GM18519 (cell line): ENCODE results near the gene RNF138.
"Not testable (repeated sequence)": the region's sequence is repeated elsewhere in the genome, so short reads cannot be mapped to it uniquely, and the experiment has no call there.

Experiments used
- ATAC-seq: cut with Tn5 transposase; IDR thresholded peaks from one replicate; pipeline ENCODE4 v1.9.1; 2021; ENCODE audit warnings: mild to moderate bottlenecking, moderate library complexity; ENCODE audit not compliant: unreplicated experiment, low FRiP score

Gene RNF138

GRCh38 chr18:32091724-32092421 is at the start of gene RNF138:
TSS of gene RNF138 (plus strand) at chr18:32091874. CDS start at chr18:32092777, 903 bp downstream.
- peak; percentile 52 for ATAC-seq

GRCh38 chr18:32042337-32042736 is 49.3 kb upstream of the RNF138 start:
- no peak for ATAC-seq

GRCh38 chr18:32048507-32049091 is 43.1 kb upstream of the RNF138 start:
- no peak for ATAC-seq

GRCh38 chr18:32049393-32050171 is 42.1 kb upstream of the RNF138 start:
- no peak for ATAC-seq

GRCh38 chr18:32056613-32057358 is 34.9 kb upstream of the RNF138 start:
- no peak for ATAC-seq

GRCh38 chr18:32057624-32058165 is 34.0 kb upstream of the RNF138 start:
- no peak for ATAC-seq

- ATAC-seq: no peak
Measured at GRCh38 chr18:32060026-32060425, 31.6 kb upstream of the RNF138 start.

- no peak for ATAC-seq
Measured at GRCh38 chr18:32067375-32068167, 24.1 kb upstream of the RNF138 start.

- no peak for ATAC-seq
Measured at GRCh38 chr18:32072321-32072720, 19.4 kb upstream of the RNF138 start.

- ATAC-seq: no peak
Measured at GRCh38 chr18:32074206-32074605, 17.5 kb upstream of the RNF138 start.

- no peak for ATAC-seq
Measured at GRCh38 chr18:32078845-32079244, 12.8 kb upstream of the RNF138 start.

GRCh38 chr18:32081881-32082280 is 9.8 kb upstream of the RNF138 start:
- no peak for ATAC-seq

- no peak for ATAC-seq
Measured at GRCh38 chr18:32083781-32084180, 7.9 kb upstream of the RNF138 start.

GRCh38 chr18:32086881-32087280 is 4.8 kb upstream of the RNF138 start:
- no peak for ATAC-seq

GRCh38 chr18:32090831-32091230 is 843 bp upstream of the RNF138 start:
- not testable (repeated sequence) for ATAC-seq

- ATAC-seq: no peak
Measured at GRCh38 chr18:32091325-32091723, 350 bp upstream of the RNF138 start.

- peak; percentile 77 for ATAC-seq
Measured at GRCh38 chr18:32092422-32093101, 888 bp downstream of the RNF138 start.

- ATAC-seq: no peak
Measured at GRCh38 chr18:32093102-32093511, 1.4 kb downstream of the RNF138 start.

- ATAC-seq: no peak
Measured at GRCh38 chr18:32093523-32093922, 1.8 kb downstream of the RNF138 start.
